Stimulated activated naive B cell treated with anti-CD40 and anti-IgM and Interleukin-4, amounts not matched to agents 10 μg/mL and 1 μg/mL and 100 μg/mL, for 72 hours (primary cell): Measurements from ENCODE around the gene SCN2B.
"Not testable (repeated sequence)": the region's sequence is repeated elsewhere in the genome, so short reads cannot be mapped to it uniquely, and the experiment has no call there.

Experiments
- ATAC-seq, 2 donors: fragments of 150-1000 bp; cut with Tn5 transposase; replicated peaks; 2 replicates each; pipeline ENCODE4 v1.10.0; 2021; ENCODE audit warnings: moderate library complexity in 1 of 2
- DNase-seq: peaks from one replicate; pipeline ENCODE4 v3.0.0; 2021
- H3K27ac Mint-ChIP-seq: one replicate; pipeline ENCODE4 v1.8.0; 2022; ENCODE audit warnings: mild to moderate bottlenecking, mixed read lengths
- H3K27me3 Mint-ChIP-seq, 2 donors: one replicate each; pipeline ENCODE4 v1.8.0; 2022; ENCODE audit warnings: mixed read lengths in 2 of 2
- H3K36me3 Mint-ChIP-seq, 2 donors: one replicate each; pipeline ENCODE4 v1.8.0; 2022; ENCODE audit warnings: mixed read lengths in 2 of 2, mild to moderate bottlenecking in 1 of 2
- H3K4me1 Mint-ChIP-seq, 2 donors: one replicate each; pipeline ENCODE4 v1.8.0; 2022; ENCODE audit warnings: mixed read lengths in 2 of 2, mild to moderate bottlenecking in 1 of 2
- H3K4me3 Mint-ChIP-seq, 2 donors: one replicate each; pipeline ENCODE4 v1.8.0; 2022; ENCODE audit warnings: mild to moderate bottlenecking in 2 of 2, mixed read lengths in 2 of 2, moderate library complexity in 1 of 2
- H3K9me3 Mint-ChIP-seq, 2 donors: one replicate each; pipeline ENCODE4 v1.8.0; 2022; ENCODE audit warnings: mixed read lengths in 2 of 2, mild to moderate bottlenecking in 1 of 2

Gene SCN2B

GRCh38 chr11:118200901-118201680 lies 24.7 kb upstream of the SCN2B start:
- Mint-ChIP-seq H3K4me1 (peaks cover 17% of the 10 kb centered on the region in 2 donors), H3K4me3 (no peak overlapping the region), H3K27ac (no peak overlapping the region), H3K36me3 (peaks cover 37 to 41% of the 10 kb centered on the region in 2 donors), H3K9me3 (peaks cover 1 to 5% of the 10 kb centered on the region in 2 donors), H3K27me3 (no peaks in the 10 kb centered on the region)
- ATAC-seq (peak; percentile 93 to 94), DNase-seq (peak; percentile 68)

- Mint-ChIP-seq H3K27me3 (no peaks in the 10 kb centered on the region), H3K4me1 (peaks cover 11 to 19% of the 10 kb centered on the region in 2 donors), H3K4me3 (peak overlapping the region in 1 of 2 donors; percentile 70), H3K27ac (no peak overlapping the region), H3K36me3 (peaks cover 34 to 36% of the 10 kb centered on the region in 2 donors), H3K9me3 (no peaks in the 10 kb centered on the region)
- DNase-seq: peak; percentile 39
- ATAC-seq: peak; percentile 46 to 52
These were observed 24.1 kb upstream of the SCN2B start for GRCh38 chr11:118200497-118200896.

- ATAC-seq (no peak), DNase-seq (no peak)
- peaks cover 13 to 29% of the 10 kb centered on the region in 2 donors for H3K4me1 Mint-ChIP-seq
- no peaks in the 10 kb centered on the region for H3K9me3 Mint-ChIP-seq
- H3K36me3 Mint-ChIP-seq: peaks cover 42 to 44% of the 10 kb centered on the region in 2 donors
- no peaks in the 10 kb centered on the region for H3K27me3 Mint-ChIP-seq
- H3K27ac Mint-ChIP-seq: peak overlapping the region; percentile 90
- peak overlapping the region; percentile 57 to 63 for H3K4me3 Mint-ChIP-seq
These were observed 22.7 kb upstream of the SCN2B start for GRCh38 chr11:118199135-118199534.

GRCh38 chr11:118198370-118198769 lies 21.9 kb upstream of the SCN2B start:
- peaks cover 0 to 3% of the 10 kb centered on the region in 2 donors for H3K27me3 Mint-ChIP-seq
- peak overlapping the region; percentile 57 for H3K4me3 Mint-ChIP-seq
- ATAC-seq: peak; percentile 38 to 52
- H3K9me3 Mint-ChIP-seq: peaks cover 0 to 3% of the 10 kb centered on the region in 2 donors
- H3K4me1 Mint-ChIP-seq: peaks cover 16 to 34% of the 10 kb centered on the region in 2 donors
- H3K36me3 Mint-ChIP-seq: peaks cover 50 to 52% of the 10 kb centered on the region in 2 donors
- H3K27ac Mint-ChIP-seq: peak overlapping the region; percentile 90
- peak; percentile 71 for DNase-seq

GRCh38 chr11:118194835-118195627 lies 18.6 kb upstream of the SCN2B start:
- H3K27ac Mint-ChIP-seq: peak overlapping the region; percentile 59
- H3K27me3 Mint-ChIP-seq: peaks cover 9 to 16% of the 10 kb centered on the region in 2 donors
- no peak overlapping the region for H3K4me3 Mint-ChIP-seq

GRCh38 chr11:118193910-118194566 lies 17.6 kb upstream of the SCN2B start:
- peak overlapping the region; percentile 14 to 39 for H3K4me3 Mint-ChIP-seq
- no peak for DNase-seq
- H3K27me3 Mint-ChIP-seq: peaks cover 18 to 26% of the 10 kb centered on the region in 2 donors
- H3K9me3 Mint-ChIP-seq: peaks cover 10 to 12% of the 10 kb centered on the region in 2 donors
- ATAC-seq: peak; percentile 39 to 51
- peaks cover 65 to 66% of the 10 kb centered on the region in 2 donors for H3K36me3 Mint-ChIP-seq
- H3K27ac Mint-ChIP-seq: peak overlapping the region; percentile 94
- H3K4me1 Mint-ChIP-seq: peaks cover 14 to 46% of the 10 kb centered on the region in 2 donors

More at GRCh38 chr11:118194835-118195627, 18.6 kb upstream of the SCN2B start:
- DNase-seq: no peak
- Mint-ChIP-seq H3K9me3 (peaks cover 10 to 12% of the 10 kb centered on the region in 2 donors), H3K4me1 (peaks cover 14 to 48% of the 10 kb centered on the region in 2 donors), H3K36me3 (peaks cover 68 to 72% of the 10 kb centered on the region in 2 donors)
- ATAC-seq: no peak

- H3K4me1 Mint-ChIP-seq: peaks cover 8 to 34% of the 10 kb centered on the region in 2 donors
- ATAC-seq: peak in 1 of 2 donors; percentile 25
- peaks cover 10 to 12% of the 10 kb centered on the region in 2 donors for H3K9me3 Mint-ChIP-seq
- DNase-seq, H3K4me3 Mint-ChIP-seq: not testable (repeated sequence)
- peak overlapping the region; percentile 74 for H3K27ac Mint-ChIP-seq
- peaks cover 56% of the 10 kb centered on the region in 2 donors for H3K36me3 Mint-ChIP-seq
- H3K27me3 Mint-ChIP-seq: peaks cover 18 to 35% of the 10 kb centered on the region in 2 donors
These were observed 16.4 kb upstream of the SCN2B start for GRCh38 chr11:118192817-118193216.

- DNase-seq, H3K4me3 Mint-ChIP-seq, ATAC-seq, H3K27ac Mint-ChIP-seq: not testable (repeated sequence)
- Mint-ChIP-seq H3K36me3 (peaks cover 45 to 48% of the 10 kb centered on the region in 2 donors), H3K4me1 (peaks cover 13 to 37% of the 10 kb centered on the region in 2 donors), H3K27me3 (peaks cover 24 to 42% of the 10 kb centered on the region in 2 donors), H3K9me3 (peaks cover 10 to 12% of the 10 kb centered on the region in 2 donors)
These were observed 14.6 kb upstream of the SCN2B start for GRCh38 chr11:118190942-118191506.

- H3K4me1 Mint-ChIP-seq: peaks cover 11 to 32% of the 10 kb centered on the region in 2 donors
- no peak overlapping the region for H3K4me3 Mint-ChIP-seq
- ATAC-seq (no peak), DNase-seq (no peak)
- H3K27ac Mint-ChIP-seq: no peak overlapping the region
- peaks cover 1 to 5% of the 10 kb centered on the region in 2 donors for H3K9me3 Mint-ChIP-seq
- H3K36me3 Mint-ChIP-seq: peaks cover 6 to 9% of the 10 kb centered on the region in 2 donors
- H3K27me3 Mint-ChIP-seq: peaks cover 35 to 51% of the 10 kb centered on the region in 2 donors
These were observed 10.1 kb upstream of the SCN2B start for GRCh38 chr11:118186346-118187107.

- peaks cover 0 to 2% of the 10 kb centered on the region in 2 donors for H3K9me3 Mint-ChIP-seq
- ATAC-seq (peak; percentile 60 to 62), DNase-seq (no peak)
- H3K27ac Mint-ChIP-seq: no peak overlapping the region
- no peaks in the 10 kb centered on the region for H3K36me3 Mint-ChIP-seq
- peaks cover 14 to 35% of the 10 kb centered on the region in 2 donors for H3K4me1 Mint-ChIP-seq
- peak overlapping the region in 1 of 2 donors; percentile 23 for H3K4me3 Mint-ChIP-seq
- H3K27me3 Mint-ChIP-seq: peaks cover 30 to 44% of the 10 kb centered on the region in 2 donors
These were observed 8.5 kb upstream of the SCN2B start for GRCh38 chr11:118184784-118185579.

GRCh38 chr11:118183691-118184090 lies 7.3 kb upstream of the SCN2B start:
- H3K4me1 Mint-ChIP-seq: peaks cover 16 to 39% of the 10 kb centered on the region in 2 donors
- H3K27me3 Mint-ChIP-seq: peaks cover 25 to 35% of the 10 kb centered on the region in 2 donors
- not testable (repeated sequence) for H3K36me3 Mint-ChIP-seq, H3K9me3 Mint-ChIP-seq, DNase-seq, ATAC-seq, H3K27ac Mint-ChIP-seq, H3K4me3 Mint-ChIP-seq

GRCh38 chr11:118180300-118180703 lies 3.9 kb upstream of the SCN2B start:
- peak; percentile 23 for DNase-seq
- no peak overlapping the region for H3K27ac Mint-ChIP-seq
- H3K4me1 Mint-ChIP-seq: peaks cover 12 to 42% of the 10 kb centered on the region in 2 donors
- ATAC-seq: peak; percentile 76 to 82
- H3K4me3 Mint-ChIP-seq: no peak overlapping the region
- H3K36me3 Mint-ChIP-seq: no peaks in the 10 kb centered on the region
- H3K27me3 Mint-ChIP-seq: peaks cover 31 to 34% of the 10 kb centered on the region in 2 donors
- peaks cover 0 to 2% of the 10 kb centered on the region in 2 donors for H3K9me3 Mint-ChIP-seq
